ENCODE data around the gene NPTXR.

The NPTXR gene

GRCh38 chr22:38799265-38800002 lies 44.4 kb downstream of the NPTXR start:
- TF ChIP-seq EZH2 (IDR thresholded peaks at IDR 0.05; ENCODE audit: borderline replicate concordance, low read length) (no peak), CTCF (IDR thresholded peaks at IDR 0.05; ENCODE audit: low read length) (no peak)
- Histone ChIP-seq H3K9me2 (ENCODE audit: low read depth, low read length) (no peaks in the 10 kb centered on the region), H3F3A (ENCODE audit: insufficient read depth, low read length) (no peaks in the 10 kb centered on the region), H3K79me2 (ENCODE audit: insufficient read depth, low read length) (no peaks in the 10 kb centered on the region), H3K27me3 (ENCODE audit: insufficient read depth, low read length) (peaks cover 5% of the 10 kb centered on the region; the same call in 1 of the 2 replicates), H3K9ac (ENCODE audit: low read length) (no peak overlapping the region), H2AFZ (ENCODE audit: low read length) (no peak overlapping the region), H3K4me1 (ENCODE audit: insufficient read depth, low read length, severe bottlenecking) (peaks cover 2% of the 10 kb centered on the region), H3K4me3 (ENCODE audit: low read depth, low read length, poor library complexity, severe bottlenecking) (no peak overlapping the region), H3K4me2 (ENCODE audit: low read length) (no peak overlapping the region), H3K36me3 (ENCODE audit: insufficient read depth, low read length) (no peaks in the 10 kb centered on the region), H4K20me1 (ENCODE audit: insufficient read depth, low read length) (no peaks in the 10 kb centered on the region), H3K27ac (ENCODE audit: low read depth, low read length, poor library complexity, severe bottlenecking) (no peak overlapping the region), H3K9me3 (ENCODE audit: low read length) (0 out of 2 replicates have a peak, but pooled peaks cover 3% of the 10 kb centered on the region)

GRCh38 chr22:38798496-38798895 lies 45.3 kb downstream of the NPTXR start:
- no peak overlapping the region for H3K27ac ChIP-seq (ENCODE audit: low read depth, low read length, poor library complexity, severe bottlenecking)
- H4K20me1 ChIP-seq (ENCODE audit: insufficient read depth, low read length), result no peaks in the 10 kb centered on the region
- no peak overlapping the region for H3K4me3 ChIP-seq (ENCODE audit: low read depth, low read length, poor library complexity, severe bottlenecking)
- no peak overlapping the region for H3K9ac ChIP-seq (ENCODE audit: low read length)
- peaks cover 8% of the 10 kb centered on the region for H3K4me1 ChIP-seq (ENCODE audit: insufficient read depth, low read length, severe bottlenecking)
- TF ChIP-seq CTCF (IDR thresholded peaks at IDR 0.05; ENCODE audit: low read length) (no peak), EZH2 (IDR thresholded peaks at IDR 0.05; ENCODE audit: borderline replicate concordance, low read length) (no peak)
- no peak overlapping the region for H2AFZ ChIP-seq (ENCODE audit: low read length)
- 0 out of 2 replicates have a peak, but pooled peaks cover 3% of the 10 kb centered on the region for H3K9me3 ChIP-seq (ENCODE audit: low read length)
- H3K27me3 ChIP-seq (ENCODE audit: insufficient read depth, low read length), result peaks cover 5% of the 10 kb centered on the region; the same call in 1 of the 2 replicates
- no peaks in the 10 kb centered on the region for H3K36me3 ChIP-seq (ENCODE audit: insufficient read depth, low read length)
- no peaks in the 10 kb centered on the region for H3K9me2 ChIP-seq (ENCODE audit: low read depth, low read length)
- H3K79me2 ChIP-seq (ENCODE audit: insufficient read depth, low read length), result no peaks in the 10 kb centered on the region
- H3F3A ChIP-seq (ENCODE audit: insufficient read depth, low read length), result no peaks in the 10 kb centered on the region
- no peak overlapping the region for H3K4me2 ChIP-seq (ENCODE audit: low read length)

GRCh38 chr22:38796262-38796957 lies 47.4 kb downstream of the NPTXR start:
- no peak overlapping the region for H3K4me3 ChIP-seq (ENCODE audit: low read depth, low read length, poor library complexity, severe bottlenecking)
- no peaks in the 10 kb centered on the region for H3K36me3 ChIP-seq (ENCODE audit: insufficient read depth, low read length)
- H3K9ac ChIP-seq (ENCODE audit: low read length), result no peak overlapping the region
- no peaks in the 10 kb centered on the region for H4K20me1 ChIP-seq (ENCODE audit: insufficient read depth, low read length)
- no peak overlapping the region for H2AFZ ChIP-seq (ENCODE audit: low read length)
- TF ChIP-seq EZH2 (IDR thresholded peaks at IDR 0.05; ENCODE audit: borderline replicate concordance, low read length), result no peak
- TF ChIP-seq CTCF (IDR thresholded peaks at IDR 0.05; ENCODE audit: low read length), result no peak
- H3F3A ChIP-seq (ENCODE audit: insufficient read depth, low read length), result no peaks in the 10 kb centered on the region
- H3K27ac ChIP-seq (ENCODE audit: low read depth, low read length, poor library complexity, severe bottlenecking), result no peak overlapping the region
- H3K4me2 ChIP-seq (ENCODE audit: low read length), result no peak overlapping the region
- peaks cover 13% of the 10 kb centered on the region for H3K4me1 ChIP-seq (ENCODE audit: insufficient read depth, low read length, severe bottlenecking)
- no peaks in the 10 kb centered on the region for H3K79me2 ChIP-seq (ENCODE audit: insufficient read depth, low read length)
- H3K9me3 ChIP-seq (ENCODE audit: low read length), result 0 out of 2 replicates have a peak, but pooled peaks cover 3% of the 10 kb centered on the region
- H3K9me2 ChIP-seq (ENCODE audit: low read depth, low read length), result no peaks in the 10 kb centered on the region
- H3K27me3 ChIP-seq (ENCODE audit: insufficient read depth, low read length), result peaks cover 5% of the 10 kb centered on the region; the same call in 1 of the 2 replicates
